Caki2 (cell line): ENCODE results near the gene REN. TPM values are rescaled to one million over a fixed set of nuclear protein-coding genes. Genes with fewer than 3 reads are reported as not detected.

ENCODE experiments used
- DNase-seq: peaks from one replicate; pipeline ENCODE4 v3.0.0-alpha.2; 2015; ENCODE audit warnings: low read depth
- in situ Hi-C: cut with HindIII; loops from 2 replicates; pipeline ENCODE4 v1.10.0; 2016; ENCODE audit warnings: low sequenced_read_pairs, low pct_unique_long_range_greater_than_20kb, mixed read lengths
- total RNA-seq: library from RNA; depleted of rRNA; stranded (reverse); fragments of >200 nt; shearing (Covaris generic); gene quantifications from 2 replicates; pipeline ENCODE4 v1.2.3, GENCODE V29; 2014; ENCODE audit warnings: low replicate concordance

Gene REN
- total RNA-seq, 1 experiment from 2014 or later: not detected

DNA sequence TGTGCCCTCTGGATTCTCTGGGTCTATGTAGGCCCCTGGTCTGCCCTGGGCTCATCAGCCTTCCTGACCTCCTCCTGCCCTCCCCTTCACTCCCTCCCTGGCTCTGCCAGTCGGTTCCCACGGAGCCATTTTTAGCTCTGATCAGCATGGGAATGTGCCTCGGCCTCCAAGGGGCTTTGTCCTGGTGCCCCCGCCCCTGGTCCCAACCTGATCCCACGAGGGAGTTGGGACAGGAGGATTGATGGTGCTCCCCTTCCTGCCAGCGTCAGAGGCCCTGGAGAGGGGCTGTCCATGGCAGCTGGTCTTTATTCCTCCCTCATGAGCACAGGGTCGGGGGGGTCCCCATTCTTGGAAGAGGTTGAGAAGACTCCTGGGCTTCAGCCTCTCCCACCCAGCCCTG is 39.2 kb downstream of the REN start:
- no peak for DNase-seq
- in situ Hi-C loops: loop anchor here (25.0 kb wide), 1 partner anchor 265 kb away; the partner anchor contains the start of gene SNRPE

DNA sequence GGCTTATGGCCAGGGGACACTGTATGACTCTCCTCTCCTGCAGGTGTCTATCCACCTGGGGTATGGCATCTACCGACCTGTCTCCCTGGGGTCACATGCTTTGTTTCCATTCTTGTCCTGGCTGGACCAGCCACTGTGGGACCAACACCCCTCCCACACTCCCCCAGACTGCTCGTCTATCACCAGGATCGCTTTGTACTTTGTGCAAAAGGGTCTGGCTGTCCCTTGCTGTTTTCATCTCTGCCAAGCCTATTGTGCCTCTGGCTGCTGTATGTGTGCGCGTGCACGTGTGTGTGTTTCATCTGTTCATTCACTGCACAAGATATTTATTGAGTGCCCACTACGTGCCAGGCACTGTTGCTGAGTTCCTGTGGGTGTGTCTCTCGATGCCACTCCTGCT is 39.8 kb downstream of the REN start:
- DNase-seq: no peak
- in situ Hi-C loops: loop anchor here (25.0 kb wide), 1 partner anchor 264 kb away; the partner anchor contains the start of gene SNRPE

DNA sequence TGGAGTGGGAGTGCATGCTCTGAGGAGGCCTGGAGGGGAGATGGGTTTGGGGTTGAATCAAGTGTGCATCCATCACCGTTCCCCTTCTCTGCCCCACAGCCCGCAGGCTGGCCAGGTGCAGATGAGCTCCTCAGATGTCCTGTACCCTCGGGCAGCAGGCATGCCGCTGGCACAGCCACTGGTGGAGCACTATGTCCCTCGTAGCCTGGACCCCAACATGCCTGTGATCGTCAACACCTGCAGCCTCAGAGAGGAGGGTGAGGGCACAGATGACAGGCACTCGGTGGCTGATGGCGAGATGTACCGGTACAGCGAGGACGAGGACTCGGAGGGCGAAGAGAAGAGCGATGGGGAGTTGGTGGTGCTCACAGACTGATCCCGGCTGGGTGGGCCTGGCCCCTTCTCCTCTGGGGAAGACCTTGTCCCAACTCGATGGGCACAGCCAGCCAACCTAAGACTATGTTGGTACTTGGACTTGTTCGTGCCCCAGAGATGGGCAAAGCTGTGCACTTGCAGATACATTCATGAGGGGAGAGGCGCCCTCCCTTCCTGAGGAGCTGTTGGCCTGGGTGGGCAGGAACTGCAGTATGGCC is 40.3 kb downstream of the REN start:
- in situ Hi-C loops: loop anchor here (25.0 kb wide), 1 partner anchor 264 kb away; the partner anchor contains the start of gene SNRPE

DNA sequence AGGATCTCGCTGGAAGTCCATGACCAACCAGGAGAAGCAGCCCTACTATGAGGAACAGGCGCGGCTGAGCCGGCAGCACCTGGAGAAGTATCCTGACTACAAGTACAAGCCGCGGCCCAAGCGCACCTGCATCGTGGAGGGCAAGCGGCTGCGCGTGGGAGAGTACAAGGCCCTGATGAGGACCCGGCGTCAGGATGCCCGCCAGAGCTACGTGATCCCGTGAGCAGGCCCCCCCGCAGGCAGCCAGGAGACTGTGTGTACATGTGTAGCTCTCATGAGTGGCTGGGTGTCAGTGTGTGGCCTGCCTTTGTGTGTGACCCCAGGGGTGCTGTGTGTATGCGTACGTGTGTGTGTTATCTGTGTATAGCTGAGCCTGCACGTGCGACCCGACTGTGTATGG is 41.5 kb downstream of the REN start:
- no peak for DNase-seq
- in situ Hi-C loops: loop anchor here (25.0 kb wide), 1 partner anchor 262 kb away; the partner anchor contains the start of gene SNRPE

More for the DNA sequence above, 40.3 kb downstream of the REN start:
- no peak for DNase-seq

DNA sequence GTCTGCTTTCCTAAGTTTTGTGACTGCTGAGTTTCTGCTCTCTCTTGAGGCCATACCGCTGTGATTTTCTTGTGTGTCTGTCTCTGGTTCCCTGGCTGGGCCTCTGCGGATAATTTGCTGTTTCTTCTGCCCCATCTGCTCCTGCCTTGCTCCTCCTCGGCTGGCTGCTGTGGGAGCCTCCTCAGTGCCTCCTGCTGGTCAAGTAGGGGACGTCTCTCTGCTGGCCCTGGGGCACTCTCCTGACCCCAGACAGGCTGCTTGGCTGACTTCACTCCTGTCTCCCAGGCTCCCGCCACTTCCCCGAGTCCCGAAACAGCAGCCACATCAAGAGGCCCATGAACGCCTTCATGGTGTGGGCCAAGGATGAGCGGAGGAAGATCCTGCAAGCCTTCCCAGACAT is 42.8 kb downstream of the REN start:
- no peak for DNase-seq
- in situ Hi-C loops: no loop called here

DNA sequence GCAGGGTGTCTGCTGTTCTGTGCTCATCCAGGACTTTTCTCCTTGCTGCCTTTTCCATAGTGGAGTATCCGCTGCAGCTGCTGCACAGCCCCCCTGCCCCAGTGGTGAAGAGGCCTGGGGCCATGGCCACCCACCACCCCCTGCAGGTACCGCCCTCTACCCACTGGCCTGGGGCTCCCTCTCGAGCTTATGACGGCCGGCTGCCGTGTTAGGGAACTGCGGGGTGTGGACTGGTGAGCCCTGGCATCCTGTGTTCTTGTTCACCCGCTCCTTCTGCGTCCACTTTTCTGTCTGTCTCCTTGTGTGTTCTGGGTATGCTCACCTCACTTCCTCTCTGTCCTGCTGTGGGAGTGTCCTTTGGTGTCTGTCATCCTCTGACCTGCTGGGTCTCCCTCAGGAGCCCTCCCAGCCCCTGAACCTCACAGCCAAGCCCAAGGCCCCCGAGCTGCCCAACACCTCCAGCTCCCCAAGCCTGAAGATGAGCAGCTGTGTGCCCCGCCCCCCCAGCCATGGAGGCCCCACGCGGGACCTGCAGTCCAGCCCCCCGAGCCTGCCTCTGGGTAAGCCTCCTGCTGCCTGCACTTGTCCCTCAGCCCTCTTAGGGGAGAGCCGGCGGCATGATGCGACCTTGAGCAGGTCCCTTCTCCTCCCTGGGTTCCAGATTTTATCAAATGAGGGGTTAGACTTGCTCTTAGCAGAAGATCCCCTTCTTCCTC is 44.1 kb downstream of the REN start:
- DNase-seq: no peak
- in situ Hi-C loops: no loop called here

DNA sequence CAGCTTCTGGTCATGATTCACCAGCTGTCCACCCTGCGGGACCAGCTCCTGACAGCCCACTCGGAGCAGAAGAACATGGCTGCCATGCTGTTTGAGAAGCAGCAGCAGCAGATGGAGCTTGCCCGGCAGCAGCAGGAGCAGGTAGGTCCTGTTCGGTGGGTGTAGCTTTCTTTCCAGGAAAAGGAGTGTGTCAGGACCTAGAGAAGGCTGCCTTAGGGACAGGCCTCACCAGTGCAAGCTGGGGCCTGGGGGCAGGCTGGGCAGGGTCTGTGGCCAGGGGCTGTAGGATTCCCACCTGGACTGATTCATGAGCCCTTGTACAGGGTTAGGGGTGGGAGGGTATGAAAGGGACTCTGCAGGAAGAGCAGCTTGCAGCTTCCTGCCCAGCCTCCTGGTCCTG is 49.6 kb downstream of the REN start:
- in situ Hi-C loops: no loop called here
- no peak for DNase-seq

DNA sequence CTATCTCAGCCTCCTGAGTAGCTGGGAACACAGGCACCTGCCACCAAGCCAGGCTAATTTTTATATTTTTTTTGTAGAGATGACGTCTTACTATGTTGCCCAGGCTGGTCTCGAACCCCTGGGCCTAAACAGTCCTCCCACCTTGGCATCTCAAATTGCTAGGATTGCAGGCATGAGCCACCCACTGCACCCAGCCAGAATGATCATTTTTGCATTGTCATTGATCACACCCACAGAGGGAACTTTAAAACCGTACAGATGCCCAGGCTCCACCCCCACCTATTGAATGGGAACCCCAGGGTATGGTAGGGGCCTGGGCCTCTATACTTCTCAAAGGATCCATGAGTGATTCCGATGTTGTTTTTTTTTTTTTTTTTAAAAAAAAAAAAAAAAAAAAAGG is 51.0 kb downstream of the REN start:
- in situ Hi-C loops: no loop called here
- DNase-seq: no peak

DNA sequence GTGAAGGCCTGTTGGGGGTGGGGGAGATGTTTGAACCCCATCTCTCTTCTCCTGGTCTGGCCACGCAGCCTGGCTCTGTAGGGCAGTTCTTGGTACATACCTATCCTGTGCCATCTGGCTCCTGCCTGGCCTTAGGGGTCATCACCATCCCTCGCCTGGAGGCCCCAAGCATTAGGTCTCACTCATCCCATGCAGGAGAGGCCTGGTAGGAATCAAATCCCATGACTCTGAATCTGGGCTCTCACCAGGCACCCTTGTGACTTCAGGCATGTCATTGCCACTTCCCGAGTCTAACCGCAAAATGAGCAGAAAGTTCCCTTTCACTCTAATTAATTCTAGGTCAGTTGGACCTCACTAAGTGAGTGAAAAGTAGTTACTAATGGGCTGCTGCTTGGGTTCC is 51.5 kb downstream of the REN start:
- no peak for DNase-seq
- in situ Hi-C loops: no loop called here

DNA sequence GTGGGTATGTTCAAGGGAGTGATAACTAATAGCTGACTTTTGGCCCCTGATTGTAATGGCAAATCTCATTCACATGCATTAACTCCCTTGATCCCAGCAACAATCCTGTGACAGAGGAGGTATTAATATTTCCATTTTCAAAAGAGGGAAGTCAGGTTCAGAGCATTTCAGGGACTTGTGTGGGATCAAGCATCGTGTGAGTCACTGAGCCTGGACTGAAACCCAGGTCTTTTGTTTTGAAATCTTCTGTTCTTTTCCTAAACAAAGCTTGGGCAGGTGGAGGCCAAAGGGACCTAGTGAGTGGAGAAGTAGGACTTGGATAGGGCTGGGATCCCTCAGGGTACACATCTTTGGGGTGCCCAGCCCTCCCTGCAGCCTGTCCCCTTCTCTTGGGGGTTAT is 52.2 kb downstream of the REN start:
- in situ Hi-C loops: no loop called here
- no peak for DNase-seq

DNA sequence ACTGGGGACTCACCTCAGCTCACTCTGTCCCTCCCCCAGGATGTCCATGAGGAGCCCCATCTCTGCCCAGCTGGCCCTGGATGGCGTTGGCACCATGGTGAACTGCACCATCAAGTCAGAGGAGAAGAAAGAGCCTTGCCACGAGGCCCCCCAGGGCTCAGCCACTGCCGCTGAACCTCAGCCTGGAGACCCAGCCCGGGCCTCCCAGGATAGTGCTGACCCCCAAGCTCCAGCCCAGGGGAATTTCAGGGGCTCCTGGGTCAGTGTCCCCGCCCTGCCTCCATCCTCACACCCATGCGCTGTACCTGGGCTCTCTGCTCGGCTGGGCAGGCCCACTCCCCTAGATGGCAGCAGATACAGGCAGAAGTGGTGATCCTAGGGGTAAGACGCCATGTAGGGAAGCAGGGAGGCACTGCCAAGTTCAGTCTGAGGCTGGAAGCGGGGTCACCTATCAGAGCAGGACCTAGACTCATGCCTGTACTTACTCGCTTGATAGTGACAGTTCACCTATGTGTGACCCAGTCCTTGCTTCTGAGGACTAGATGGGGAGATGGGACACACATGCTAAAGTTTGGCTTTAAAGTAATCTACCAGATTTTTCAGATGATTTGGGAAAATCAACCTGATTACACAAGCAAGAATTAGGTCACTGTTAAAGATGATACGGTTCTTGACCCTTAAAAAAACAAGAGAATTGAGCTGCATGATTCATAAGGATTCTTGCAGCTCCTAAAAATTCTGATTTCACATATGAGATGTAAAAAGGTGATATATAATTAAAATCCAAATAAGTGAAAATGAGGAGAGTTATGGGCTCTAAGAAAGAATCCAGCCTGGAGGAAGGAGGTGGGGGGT is 53.0 kb downstream of the REN start:
- in situ Hi-C loops: no loop called here
- DNase-seq: no peak

DNA sequence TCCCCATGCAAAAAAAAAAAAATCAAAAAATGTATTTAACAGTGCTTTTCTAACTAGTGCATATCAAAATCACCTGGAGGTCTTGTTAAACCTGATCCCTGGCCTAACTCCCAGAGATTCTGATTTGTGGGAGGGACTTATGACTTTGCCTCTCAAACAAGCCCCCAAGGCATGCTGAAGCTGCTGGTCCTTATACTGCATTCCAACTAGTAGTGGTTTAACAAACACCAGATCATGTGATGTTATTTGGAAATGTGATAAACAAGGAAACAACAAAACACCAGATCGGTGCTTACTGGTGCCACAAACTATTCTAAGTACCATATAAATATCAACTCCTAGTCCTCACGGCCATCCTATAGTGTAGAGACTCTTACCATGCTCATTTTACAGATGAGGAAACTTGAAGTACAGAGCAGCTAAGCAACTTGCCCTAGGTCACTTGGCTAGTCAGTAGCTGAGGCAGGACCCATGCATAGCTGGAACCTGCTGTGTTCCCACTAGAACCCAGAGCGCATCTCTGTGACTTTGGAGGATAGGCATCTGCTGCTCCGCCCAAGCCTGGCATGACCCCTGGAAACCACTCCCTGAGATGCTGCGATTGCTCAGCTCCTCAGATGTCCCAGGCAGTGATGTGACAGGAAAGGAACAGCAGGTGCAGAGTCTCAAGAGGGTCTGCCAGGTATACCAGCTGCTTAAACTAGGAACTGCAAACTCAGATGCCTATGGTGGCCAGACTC is 55.1 kb downstream of the REN start:
- DNase-seq: no peak
- in situ Hi-C loops: no loop called here

DNA sequence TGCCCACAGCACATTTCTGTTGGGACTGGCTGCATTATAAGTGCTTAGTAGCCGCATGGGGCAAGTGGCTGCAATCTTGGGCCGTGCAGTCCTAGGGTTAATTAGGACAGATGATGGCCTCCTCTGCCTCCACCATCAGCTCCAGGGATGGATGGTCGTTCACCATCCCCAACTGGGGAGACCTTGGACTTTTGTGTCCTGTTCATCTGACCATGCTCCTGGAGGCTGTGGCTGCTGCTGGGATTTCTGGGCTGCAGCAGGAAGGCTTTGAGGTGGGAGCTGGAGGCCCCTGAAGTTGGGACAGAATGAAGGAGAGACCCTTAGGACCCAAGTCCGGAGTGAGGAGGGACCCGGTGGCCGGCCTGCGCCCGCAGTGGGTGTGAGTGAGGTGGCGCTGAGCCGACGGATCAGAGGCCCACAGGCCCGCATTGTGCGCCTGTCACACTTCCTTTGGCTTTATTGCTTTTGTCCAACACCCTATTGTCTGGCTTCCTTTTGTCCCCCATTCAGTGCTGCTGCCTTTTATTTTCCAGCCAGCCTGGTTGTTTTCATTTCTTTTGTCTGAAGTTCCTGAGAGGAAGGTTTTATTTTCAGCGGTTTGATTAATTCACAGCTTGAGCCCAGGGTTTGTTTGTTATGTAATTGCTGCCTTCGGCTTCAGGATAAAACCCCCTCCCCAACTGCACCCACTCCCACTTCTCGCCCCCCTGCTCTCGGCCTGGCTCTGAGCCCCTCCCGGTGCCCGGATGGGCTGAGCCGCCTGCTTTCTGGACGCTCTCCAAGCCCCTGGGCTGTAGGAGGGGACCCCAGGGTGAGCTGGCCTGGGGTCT is 57.6 kb downstream of the REN start:
- no peak for DNase-seq
- in situ Hi-C loops: no loop called here

DNA sequence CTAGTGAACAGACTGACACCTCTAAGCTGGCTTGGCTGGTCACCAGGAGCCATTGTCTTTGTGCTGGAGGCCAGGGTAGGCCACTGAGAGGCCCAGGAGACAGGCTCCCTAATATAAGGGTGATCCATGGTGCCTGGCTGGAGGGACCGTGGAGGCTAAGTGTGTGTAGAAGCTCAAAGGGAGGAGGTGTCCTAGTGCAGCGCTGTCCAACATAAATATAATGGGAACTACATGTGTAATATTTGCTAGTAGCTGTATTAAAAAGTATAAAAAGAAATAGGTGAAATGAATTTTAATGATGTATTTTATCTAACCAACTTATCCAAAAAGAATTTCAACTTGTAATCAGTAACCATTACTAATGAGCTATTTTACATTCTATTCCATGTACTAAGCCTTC is 58.2 kb downstream of the REN start:
- in situ Hi-C loops: no loop called here
- DNase-seq: no peak

DNA sequence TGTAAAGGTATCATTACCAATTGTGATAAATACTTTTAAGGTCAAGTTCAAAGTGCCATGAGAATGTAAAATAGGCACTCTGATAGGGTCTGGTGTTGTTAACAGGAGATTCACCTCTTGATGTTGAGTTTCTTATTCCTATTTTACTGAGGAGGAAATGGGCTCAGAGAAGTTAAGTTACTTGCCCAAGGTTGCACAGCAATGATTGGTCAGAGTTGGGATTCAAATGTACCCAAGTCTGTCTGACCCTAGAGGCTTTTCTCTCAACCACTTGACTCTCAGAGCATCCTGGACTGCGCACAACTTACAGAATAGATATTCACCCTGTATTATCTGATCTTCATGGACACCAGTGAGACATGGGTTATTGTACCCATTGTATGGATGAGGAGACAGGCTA is 59.3 kb downstream of the REN start:
- in situ Hi-C loops: no loop called here
- no peak for DNase-seq

DNA sequence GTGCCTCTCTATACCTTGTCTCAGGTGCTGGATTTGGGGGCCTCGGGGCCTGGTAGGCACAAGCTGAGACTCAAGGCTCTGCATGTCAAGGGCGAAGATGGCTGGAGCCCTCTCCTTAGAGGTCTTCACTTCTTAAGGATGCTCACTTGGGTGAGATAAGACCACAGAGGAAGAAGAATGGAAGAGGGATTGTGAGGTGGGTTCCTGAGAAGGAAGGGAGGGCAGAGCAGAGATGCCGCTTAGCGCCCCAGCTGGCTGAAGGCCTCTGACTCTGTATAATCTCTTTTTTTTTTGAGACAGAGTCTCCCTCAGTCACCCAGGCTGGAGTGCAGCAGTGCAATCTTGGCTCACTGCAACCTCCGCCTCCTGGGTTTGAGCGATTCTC is 61.0 kb downstream of the REN start:
- DNase-seq: no peak
- in situ Hi-C loops: no loop called here
